Activated CD4-positive, alpha-beta T cell treated with anti-CD3 and anti-CD28 coated beads for 36 hours (primary cell): ENCODE measurements around the gene ATXN1. TPM values are rescaled to one million over a fixed set of nuclear protein-coding genes. Genes with fewer than 3 reads are reported as not detected.

Experiments used
- ATAC-seq: fragments of 200-7000 bp; cut with Tn5 transposase; one replicate; pipeline ENCODE4 v1.10.0; 2021; ENCODE audit warnings: mild to moderate bottlenecking, moderate library complexity
- CTCF ChIA-PET: fragments of 350-600 bp; sonication (Branson Sonifier 250); formaldehyde crosslinking; loops from one replicate; lab custom pipeline; 2021; ENCODE audit warnings: antibody characterized with exemption; lab: Charles Lee
- POLR2A ChIA-PET: fragments of 350-600 bp; sonication (Branson Sonifier 250); formaldehyde crosslinking; loops from one replicate; lab custom pipeline; 2021; ENCODE audit warnings: antibody characterized with exemption, inconsistent platforms; lab: Charles Lee
- DNase-seq: peaks from one replicate; pipeline ENCODE4 v3.0.0-alpha.2; 2020
- H3K27ac Mint-ChIP-seq: one replicate; pipeline ENCODE4 v1.8.0; 2021; ENCODE audit warnings: mixed read lengths
- H3K27me3 Mint-ChIP-seq: one replicate; pipeline ENCODE4 v1.8.0; 2021; ENCODE audit warnings: mixed read lengths
- H3K36me3 Mint-ChIP-seq: one replicate; pipeline ENCODE4 v1.8.0; 2021; ENCODE audit warnings: low read depth, mixed read lengths
- H3K4me1 Mint-ChIP-seq: one replicate; pipeline ENCODE4 v1.8.0; 2021; ENCODE audit warnings: mixed read lengths
- H3K4me3 Mint-ChIP-seq: one replicate; pipeline ENCODE4 v1.8.0; 2021; ENCODE audit warnings: mild to moderate bottlenecking, moderate library complexity, mixed read lengths
- H3K9me3 Mint-ChIP-seq: one replicate; pipeline ENCODE4 v1.8.0; 2021; ENCODE audit warnings: low read depth, mixed read lengths
- intact Hi-C, 2 experiments: fragments of 100-400 bp; cut with DNase I in 1 of 2; cut with micrococcal nuclease in 1 of 2; formaldehyde crosslinking; loops; one replicate each; pipeline versions ENCODE4 v1.14.2 to v1.15.1; 2022 to 2024; cut with DNase I, micrococcal nuclease
- total RNA-seq, 2 experiments: library from RNA; stranded (reverse); gene quantifications; one replicate each; pipeline ENCODE4 v1.2.3, GENCODE V29; 2021

ATXN1 gene
- total RNA-seq, 2 experiments from 2014 or later = 19.8 to 22.8 TPM

DNA sequence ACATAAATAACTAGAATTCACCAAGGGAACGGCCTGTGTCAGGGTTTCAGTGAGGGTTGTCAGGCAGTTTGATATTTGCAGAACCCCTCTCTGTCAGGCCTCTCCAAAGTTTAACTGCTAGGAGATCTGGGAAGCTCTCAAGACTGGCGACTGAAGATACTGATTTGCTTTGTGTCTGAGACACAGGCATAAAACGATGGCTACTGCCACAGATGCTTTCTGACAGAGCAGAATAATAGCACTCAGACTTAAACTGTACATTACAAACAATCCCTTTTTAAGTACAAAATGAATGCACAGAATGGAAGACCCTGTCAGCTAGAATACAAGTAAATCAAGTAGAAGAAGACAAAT is 7.2 kb upstream of the ATXN1 start:
- intact Hi-C loops = loop anchor here in 1 of 2 experiments (5.0 kb wide), 1 partner anchor 69 kb away; no protein-coding TSS in a partner anchor
- Mint-ChIP-seq H3K4me3 (no peak overlapping the region), H3K27me3 (no peaks in the 10 kb centered on the region), H3K9me3 (no peaks in the 10 kb centered on the region), H3K4me1 (peaks cover 69% of the 10 kb centered on the region), H3K27ac (peak overlapping the region; percentile 34), H3K36me3 (no peaks in the 10 kb centered on the region)
- ChIA-PET CTCF (interaction anchor here (1.2 to 3.1 kb wide), 5 partner anchors 70 to 437 kb away, joined by 3 to 19 read pairs (median 4); no protein-coding TSS in a partner anchor), POLR2A (interaction anchor here (0.6 to 0.7 kb wide), 2 partner anchors 113 to 189 kb away, joined by 3 to 4 read pairs; no protein-coding TSS in a partner anchor)
- no peak for ATAC-seq
- DNase-seq = no peak

DNA sequence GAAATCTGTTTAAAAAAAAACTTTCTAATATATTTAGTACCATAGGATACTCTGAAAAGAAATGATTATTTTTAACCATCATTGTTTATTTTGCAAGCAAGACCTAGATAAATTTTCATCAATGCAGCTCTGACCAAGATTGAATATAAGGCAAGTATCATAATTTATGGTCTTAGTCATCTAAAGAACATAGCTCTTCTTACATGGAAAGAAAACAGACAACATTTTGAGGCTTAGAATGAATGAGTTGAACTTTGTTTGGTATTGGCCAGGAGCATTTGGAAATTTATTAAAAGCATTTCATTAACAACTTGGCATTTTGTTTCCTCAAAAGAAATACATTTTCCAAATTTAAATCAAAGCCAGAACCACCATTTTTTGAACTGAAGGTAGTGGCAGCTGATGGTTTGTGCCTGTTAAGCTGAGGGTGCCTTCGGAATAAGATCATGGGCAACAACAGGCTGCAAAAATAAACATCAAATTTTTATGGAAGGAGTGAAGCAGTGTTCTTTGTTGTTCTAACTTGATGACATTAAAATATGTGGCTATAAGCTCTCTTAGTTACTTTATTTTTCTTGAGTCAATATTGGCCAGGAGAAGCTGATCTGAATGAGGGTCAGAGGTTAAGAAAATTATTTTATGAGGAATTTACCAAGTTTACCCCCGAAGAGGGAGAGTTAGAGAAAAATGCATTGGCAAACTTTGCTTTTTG is 6.7 kb upstream of the ATXN1 start:
- no peak overlapping the region for H3K27ac Mint-ChIP-seq
- no peaks in the 10 kb centered on the region for H3K9me3 Mint-ChIP-seq
- H3K4me3 Mint-ChIP-seq = no peak overlapping the region
- ATAC-seq (no peak), DNase-seq (no peak)
- ChIA-PET CTCF (interaction anchor here (1.0 to 3.1 kb wide), 7 partner anchors 8 to 436 kb away, joined by 3 to 19 read pairs (median 4); no protein-coding TSS in a partner anchor), POLR2A (interaction anchor here (0.7 kb wide), 1 partner anchor 189 kb away, joined by 3 read pairs; no protein-coding TSS in a partner anchor)
- H3K36me3 Mint-ChIP-seq = no peaks in the 10 kb centered on the region
- H3K4me1 Mint-ChIP-seq = peaks cover 73% of the 10 kb centered on the region
- intact Hi-C loops = loop anchor here in 1 of 2 experiments (5.0 kb wide), 1 partner anchor 69 kb away; no protein-coding TSS in a partner anchor
- H3K27me3 Mint-ChIP-seq = no peaks in the 10 kb centered on the region

DNA sequence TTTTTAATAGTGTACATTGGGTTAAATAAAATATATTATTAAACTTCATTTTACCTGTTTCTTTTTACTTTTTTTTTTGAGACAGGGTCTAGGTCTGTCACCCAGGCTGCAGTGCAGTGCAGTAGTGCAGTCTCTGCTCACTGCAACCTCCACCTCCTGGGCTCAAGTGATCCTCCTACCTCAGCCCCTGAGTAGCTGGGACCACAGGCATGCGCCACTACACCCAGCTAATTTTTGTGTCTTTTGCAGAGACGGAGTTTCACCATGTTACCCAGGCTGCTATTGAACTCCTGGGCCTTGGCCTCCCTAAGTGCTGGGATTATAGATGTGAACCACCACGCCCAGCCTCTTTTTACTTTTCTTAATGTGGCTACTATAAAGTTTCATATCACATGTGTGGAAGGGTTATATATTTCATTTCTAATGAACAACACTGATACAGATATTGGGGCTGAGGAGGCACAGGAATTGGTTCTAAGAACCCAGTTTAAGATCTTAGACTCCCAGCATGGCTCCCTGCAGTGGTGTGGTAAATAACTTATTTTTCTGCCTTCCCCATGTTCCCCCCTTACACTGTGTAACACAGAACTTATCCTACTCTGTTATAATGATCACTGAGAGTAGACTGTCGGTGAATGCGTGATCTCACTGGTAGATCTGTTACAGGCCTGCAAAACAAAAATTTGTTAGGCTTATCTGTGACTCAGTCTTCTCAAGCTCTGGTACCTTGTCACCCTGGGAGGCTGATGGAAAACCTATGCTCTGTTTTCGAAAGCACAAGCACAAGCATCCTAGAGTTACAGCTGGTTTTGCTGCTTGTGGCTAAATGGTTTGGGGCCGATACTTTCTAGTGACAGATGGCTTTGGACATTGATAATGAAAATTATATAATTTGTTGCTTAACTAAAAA is 5.8 kb upstream of the ATXN1 start:
- ChIA-PET CTCF (interaction anchor here (1.0 to 3.1 kb wide), 4 partner anchors 9 to 435 kb away, joined by 3 to 19 read pairs (median 5); no protein-coding TSS in a partner anchor), POLR2A (no interaction called here)
- Mint-ChIP-seq H3K4me3 (no peak overlapping the region), H3K27ac (no peak overlapping the region), H3K9me3 (no peaks in the 10 kb centered on the region), H3K36me3 (no peaks in the 10 kb centered on the region), H3K27me3 (no peaks in the 10 kb centered on the region), H3K4me1 (peaks cover 78% of the 10 kb centered on the region)
- DNase-seq (no peak), ATAC-seq (no peak)
- intact Hi-C loops = loop anchor here (1.0 to 5.0 kb wide), 2 partner anchors 53 to 70 kb away; no protein-coding TSS in a partner anchor

DNA sequence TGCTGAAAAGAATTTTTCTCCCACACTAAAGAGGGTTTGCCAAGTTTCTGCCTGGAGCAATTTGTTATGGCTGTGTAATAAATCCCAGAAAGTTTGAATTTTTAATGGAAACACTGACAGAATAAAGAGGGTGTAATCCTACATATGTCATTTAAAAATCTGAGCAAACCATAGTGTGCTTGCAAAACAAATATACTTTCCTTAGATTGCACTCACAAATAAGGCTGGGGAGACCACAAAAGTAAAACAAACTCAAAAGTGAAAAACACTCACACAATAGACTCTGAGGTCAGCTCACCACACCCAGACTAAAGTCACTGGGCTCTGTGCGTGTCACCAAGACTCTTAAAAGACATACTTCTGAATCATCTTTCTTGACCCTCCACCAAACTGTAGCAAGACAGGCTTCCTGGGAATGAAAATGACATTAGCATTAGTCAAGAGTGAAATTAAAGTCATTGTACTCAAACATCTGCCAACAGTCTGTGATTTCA is 4.8 kb upstream of the ATXN1 start:
- H3K4me1 Mint-ChIP-seq = peaks cover 74% of the 10 kb centered on the region
- no peak overlapping the region for H3K4me3 Mint-ChIP-seq
- POLR2A ChIA-PET = no interaction called here
- peak; percentile 7 for ATAC-seq
- H3K9me3 Mint-ChIP-seq = no peaks in the 10 kb centered on the region
- CTCF ChIA-PET = interaction anchor here (0.9 to 5.8 kb wide), 4 partner anchors 69 to 352 kb away, joined by 3 to 53 read pairs (median 19); no protein-coding TSS in a partner anchor
- peak overlapping the region; percentile 55 for H3K27ac Mint-ChIP-seq
- DNase-seq = peak; percentile 60
- H3K27me3 Mint-ChIP-seq = no peaks in the 10 kb centered on the region
- intact Hi-C loops = loop anchor here (1.0 to 5.0 kb wide), 2 partner anchors 52 to 71 kb away; no protein-coding TSS in a partner anchor
- no peaks in the 10 kb centered on the region for H3K36me3 Mint-ChIP-seq

DNA sequence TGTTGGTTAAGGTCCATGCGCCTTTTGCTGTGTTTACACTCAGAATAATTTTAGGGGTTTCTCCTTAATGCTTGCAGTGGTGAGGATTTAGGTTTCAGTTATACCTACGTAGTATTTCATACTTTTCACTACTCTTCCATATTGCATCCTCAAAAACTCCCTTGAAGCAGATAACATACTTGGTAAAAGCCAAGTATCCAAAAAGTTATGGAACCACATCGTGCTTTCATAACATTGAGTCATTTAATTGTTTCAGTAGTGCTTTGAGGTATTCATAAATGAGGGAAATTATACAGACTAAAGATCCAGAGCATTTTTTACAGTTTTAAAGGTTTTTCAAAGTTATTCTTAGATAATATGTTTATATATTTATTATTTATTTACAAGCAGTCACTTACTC is 4.0 kb upstream of the ATXN1 start:
- Mint-ChIP-seq H3K4me3 (no peak overlapping the region), H3K36me3 (peaks cover 2% of the 10 kb centered on the region), H3K27me3 (no peaks in the 10 kb centered on the region), H3K9me3 (no peaks in the 10 kb centered on the region), H3K27ac (no peak overlapping the region), H3K4me1 (peaks cover 66% of the 10 kb centered on the region)
- ChIA-PET POLR2A (no interaction called here), CTCF (interaction anchor here (0.7 to 5.8 kb wide), 8 partner anchors 16 to 351 kb away, joined by 3 to 53 read pairs (median 5); no protein-coding TSS in a partner anchor)
- no peak for ATAC-seq
- intact Hi-C loops = loop anchor here (2.0 to 5.0 kb wide), 2 partner anchors 72 to 322 kb away; no protein-coding TSS in a partner anchor
- DNase-seq = no peak

DNA sequence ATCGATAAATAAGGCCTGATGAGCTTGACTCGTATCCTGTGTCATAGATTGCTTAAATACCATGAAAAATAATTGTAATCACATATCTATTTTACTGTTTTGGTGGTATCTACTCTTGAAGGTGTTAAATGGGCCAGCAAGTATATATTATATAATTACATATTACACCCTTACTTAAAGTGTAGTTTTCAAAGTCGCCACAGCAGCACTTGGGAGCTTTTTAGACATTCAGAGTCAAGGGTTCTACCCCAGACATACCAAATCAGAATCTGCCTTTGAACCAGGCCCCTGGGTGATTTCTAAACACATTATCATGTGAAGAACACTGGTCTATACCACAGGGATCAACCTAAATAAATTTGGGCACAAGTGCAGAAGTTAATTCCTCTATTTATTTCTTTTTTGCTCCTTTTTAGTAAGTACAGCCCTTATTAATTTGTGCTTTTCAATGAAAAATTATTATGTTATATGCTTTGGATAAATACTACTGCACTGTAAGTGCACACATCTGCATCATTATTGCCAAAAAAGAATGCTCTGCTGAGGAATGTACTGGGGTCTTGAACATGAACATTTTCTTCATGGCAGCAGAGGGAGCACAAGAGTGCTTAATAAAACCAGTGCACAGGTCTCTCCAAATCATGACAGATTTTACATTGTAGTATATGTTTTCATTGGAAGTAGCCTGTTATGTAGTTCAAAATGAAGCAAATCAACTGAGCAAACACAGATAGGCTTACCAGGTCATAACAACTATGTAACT is 3.1 kb upstream of the ATXN1 start:
- ATAC-seq (no peak), DNase-seq (no peak)
- ChIA-PET CTCF (interaction anchor here (0.6 to 5.8 kb wide), 30 partner anchors 10 to 1634 kb away, joined by 3 to 53 read pairs (median 6); no protein-coding TSS in a partner anchor), POLR2A (no interaction called here)
- Mint-ChIP-seq H3K4me3 (no peak overlapping the region), H3K9me3 (no peaks in the 10 kb centered on the region), H3K27me3 (no peaks in the 10 kb centered on the region), H3K36me3 (peaks cover 2% of the 10 kb centered on the region), H3K27ac (no peak overlapping the region), H3K4me1 (peaks cover 59% of the 10 kb centered on the region)
- intact Hi-C loops = loop anchor here (1.0 to 5.0 kb wide), 8 partner anchors 162 to 1498 kb away; partner anchors contain the start of genes DEK (in 1 of the 2) and NUP153 (in 1 of the 2)

DNA sequence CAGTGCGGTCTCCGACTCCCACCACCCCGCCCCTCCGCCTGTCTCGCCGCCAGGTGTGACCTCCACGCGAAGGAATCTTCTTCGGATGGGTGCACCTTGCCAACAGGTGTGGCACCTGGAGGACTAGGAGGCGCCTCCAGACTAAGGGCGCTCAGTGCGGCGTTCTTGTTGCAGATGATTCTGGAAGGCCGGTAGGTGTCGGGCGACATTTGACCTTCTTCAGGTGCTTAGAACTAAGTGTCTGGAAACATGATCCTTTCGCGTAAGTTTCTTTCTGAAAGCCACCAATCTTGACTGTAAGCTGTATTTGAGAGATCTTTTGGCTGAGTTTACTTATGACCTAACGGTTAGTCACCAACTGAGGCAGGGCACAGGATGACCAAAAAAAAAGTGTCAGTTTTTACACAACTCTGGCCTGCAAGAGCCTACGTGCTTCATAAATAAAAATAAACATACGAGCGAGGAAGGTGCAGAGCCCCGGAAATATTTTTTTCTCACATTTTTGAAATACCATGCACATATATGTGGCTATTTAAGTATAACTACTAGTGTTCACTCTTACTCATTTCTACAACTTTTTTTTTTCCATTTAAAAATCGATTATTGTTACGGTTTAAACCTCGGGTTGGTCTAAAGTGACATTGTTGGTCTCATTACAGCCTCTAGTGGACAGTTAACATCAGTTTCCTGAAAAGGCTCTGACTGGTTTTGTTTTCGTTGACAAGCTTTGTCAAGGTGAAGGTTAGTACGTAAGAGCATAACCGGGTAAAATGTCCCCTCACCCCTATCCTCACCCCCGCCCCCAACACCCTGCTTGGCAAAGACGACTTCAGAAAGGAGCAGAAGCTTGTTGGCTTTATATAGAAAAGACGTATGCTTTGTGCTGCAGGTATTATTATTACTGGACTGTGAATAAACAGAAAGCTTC is 1.6 kb upstream of the ATXN1 start:
- peak; percentile 34 for ATAC-seq
- Mint-ChIP-seq H3K27ac (peak overlapping the region; percentile 84), H3K9me3 (no peaks in the 10 kb centered on the region), H3K4me1 (peaks cover 57% of the 10 kb centered on the region), H3K27me3 (no peaks in the 10 kb centered on the region), H3K36me3 (peaks cover 6% of the 10 kb centered on the region), H3K4me3 (peak overlapping the region; percentile 91)
- POLR2A ChIA-PET = interaction anchor here (0.6 to 1.6 kb wide), 10 partner anchors 16 to 656 kb away, joined by 3 to 7 read pairs (median 3); no protein-coding TSS in a partner anchor
- peak; percentile 73 for DNase-seq
- CTCF ChIA-PET = interaction anchor here (0.5 to 5.8 kb wide), 45 partner anchors 8 to 981 kb away, joined by 3 to 53 read pairs (median 5); no protein-coding TSS in a partner anchor
- intact Hi-C loops = loop anchor here (1.0 to 5.0 kb wide), 16 partner anchors 78 to 1499 kb away; partner anchors contain the start of genes DEK (in 1 of the 2), MYLIP (in 1 of the 2) and NUP153 (in 1 of the 2)

DNA sequence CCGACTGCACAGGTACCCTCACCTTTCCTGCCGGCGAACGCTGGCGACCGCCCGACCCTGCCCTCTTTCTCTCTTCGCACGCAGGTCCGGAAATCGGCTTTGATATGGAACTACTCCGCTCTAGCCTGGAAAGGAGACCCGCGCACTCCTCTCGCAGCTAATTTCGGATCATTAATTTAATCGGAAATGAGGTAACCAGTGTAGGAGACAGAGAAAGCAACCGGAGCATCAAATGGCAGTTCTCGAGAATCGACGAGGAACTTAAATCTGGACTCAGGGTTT is 949 bp upstream of the ATXN1 start:
- Mint-ChIP-seq H3K4me3 (peak overlapping the region; percentile 91), H3K4me1 (peaks cover 57% of the 10 kb centered on the region)
- CTCF ChIA-PET = interaction anchor here (0.6 to 5.8 kb wide), 18 partner anchors 9 to 430 kb away, joined by 3 to 53 read pairs (median 4); no protein-coding TSS in a partner anchor

More for the DNA sequence above, 949 bp upstream of the ATXN1 start:
- no peaks in the 10 kb centered on the region for H3K27me3 Mint-ChIP-seq
- H3K9me3 Mint-ChIP-seq = no peaks in the 10 kb centered on the region
- peak overlapping the region; percentile 84 for H3K27ac Mint-ChIP-seq
- ATAC-seq (peak; percentile 4), DNase-seq (no peak)
- POLR2A ChIA-PET = interaction anchor here (0.6 to 1.6 kb wide), 11 partner anchors 15 to 656 kb away, joined by 3 to 8 read pairs (median 3); no protein-coding TSS in a partner anchor
- H3K36me3 Mint-ChIP-seq = peaks cover 7% of the 10 kb centered on the region
- intact Hi-C loops = loop anchor here (1.0 to 5.0 kb wide), 16 partner anchors 77 to 1500 kb away; partner anchors contain the start of genes DEK (in 1 of the 2), MYLIP (in 1 of the 2) and NUP153 (in 1 of the 2)
